ENCODE results near the gene SMAP1.
"Not testable (repeated sequence)": the region's sequence is repeated elsewhere in the genome, so short reads cannot be mapped to it uniquely, and the experiment has no call there.

Gene SMAP1

DNA sequence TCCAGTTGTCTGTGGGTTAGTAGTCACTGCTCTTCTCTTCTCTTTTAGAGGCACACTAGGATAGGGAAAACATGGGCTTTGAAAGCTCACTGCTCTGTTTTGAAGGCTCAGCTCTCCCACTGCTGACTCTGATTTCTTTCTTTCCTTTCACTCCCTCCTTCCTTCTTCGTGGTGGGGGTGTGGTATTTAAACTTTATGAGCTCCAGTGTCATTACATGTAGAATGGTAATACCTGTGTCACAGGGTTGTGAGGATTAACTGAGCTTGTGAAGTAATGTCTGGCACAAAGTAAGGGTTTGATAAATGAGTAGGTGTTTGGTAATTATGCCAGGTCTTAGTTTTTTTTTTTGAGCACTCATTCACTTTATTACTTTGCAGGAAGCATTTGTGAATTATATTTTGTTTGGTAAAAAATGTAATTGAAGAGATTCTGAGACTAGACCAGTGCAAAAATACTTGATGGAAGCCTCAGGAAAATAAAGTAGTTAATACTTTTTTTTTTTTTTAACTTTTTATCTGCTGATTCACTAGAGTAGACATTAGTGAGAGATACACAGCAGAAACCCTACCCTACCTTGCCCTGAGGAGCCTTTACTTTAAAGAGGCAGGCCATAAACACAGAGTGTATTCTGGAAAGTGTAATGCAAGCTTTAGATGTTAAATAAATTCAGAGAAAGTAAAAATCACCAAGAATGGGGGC, 17.3 kb downstream of the SMAP1 start:
- DNase-seq = no peak

DNA sequence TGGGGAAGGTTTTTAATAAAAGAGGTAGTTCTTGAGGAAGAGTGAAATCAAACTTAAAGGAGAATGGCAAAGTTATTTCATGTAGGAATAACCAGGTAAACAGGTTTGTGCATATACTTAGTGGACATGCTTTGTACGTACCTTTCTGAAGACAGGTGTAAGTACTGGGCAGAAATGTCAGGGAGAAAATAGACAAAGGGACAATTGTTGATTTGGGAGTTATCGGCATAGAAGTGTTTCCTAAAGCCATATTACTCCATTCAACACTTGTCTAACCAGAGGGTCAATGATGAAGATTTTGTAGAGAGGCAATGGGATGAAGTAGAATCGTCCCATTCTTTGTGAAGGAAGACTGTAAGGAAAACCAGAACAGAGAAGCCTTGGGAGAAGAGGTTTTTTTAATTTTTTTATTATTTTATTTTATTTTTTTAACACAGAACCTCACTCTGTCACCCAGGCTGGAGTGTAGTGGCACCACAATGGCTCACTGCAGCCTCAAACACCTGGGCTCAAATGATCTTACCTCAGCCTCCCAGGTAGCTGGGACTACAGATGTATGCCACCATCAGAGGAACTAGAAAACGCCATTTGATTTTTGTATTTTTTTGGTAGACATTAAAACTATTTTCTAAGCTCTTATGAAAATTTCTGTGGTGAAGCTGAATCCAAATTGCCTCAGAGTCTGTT, 18.0 kb downstream of the SMAP1 start:
- no peak for DNase-seq

DNA sequence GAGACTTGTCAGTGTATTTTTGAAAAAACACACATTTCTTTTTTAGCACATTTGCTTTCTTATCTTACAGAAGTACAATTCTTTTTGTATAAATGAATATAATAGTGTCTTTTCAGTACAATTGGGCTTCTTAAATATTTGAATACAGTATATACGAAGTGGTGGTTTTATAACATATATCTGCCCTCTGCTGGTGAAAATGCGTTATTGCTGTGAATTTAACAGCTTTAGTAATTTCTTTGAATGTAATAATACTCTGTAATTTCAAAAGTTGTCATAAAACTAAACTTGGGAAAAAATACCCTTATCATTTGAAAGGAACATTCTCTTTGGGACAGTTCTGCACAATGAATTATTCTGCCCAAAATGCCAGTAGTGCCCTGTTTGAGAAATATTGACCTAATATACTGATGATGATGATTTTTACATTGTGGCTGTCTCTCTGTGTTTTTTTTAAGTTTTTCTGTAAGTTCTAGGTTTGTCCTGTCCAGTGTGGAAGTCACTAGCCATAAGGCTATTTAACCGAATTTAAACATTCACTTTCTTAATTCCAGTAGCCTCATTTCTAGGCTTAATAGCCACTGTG, 19.0 kb downstream of the SMAP1 start:
- DNase-seq = no peak

DNA sequence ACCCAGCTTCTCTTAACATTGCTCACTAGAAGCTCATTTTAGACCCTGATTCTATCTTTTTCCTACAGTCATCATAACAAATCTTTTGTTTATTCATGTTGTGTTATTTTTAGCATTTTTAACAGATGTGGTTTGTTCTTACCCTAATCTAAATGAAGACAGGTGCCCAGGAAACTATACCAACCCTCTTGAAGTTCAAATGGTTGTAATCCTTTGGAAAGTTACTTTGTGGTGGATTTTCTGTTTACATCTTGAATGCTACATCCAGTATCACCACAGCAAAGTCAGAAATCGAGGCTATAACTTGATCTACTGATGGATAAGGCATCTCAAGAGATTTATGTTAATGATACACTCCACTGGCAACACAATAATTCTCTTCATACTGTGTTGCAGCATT, 26.2 kb downstream of the SMAP1 start:
- DNase-seq = no peak

DNA sequence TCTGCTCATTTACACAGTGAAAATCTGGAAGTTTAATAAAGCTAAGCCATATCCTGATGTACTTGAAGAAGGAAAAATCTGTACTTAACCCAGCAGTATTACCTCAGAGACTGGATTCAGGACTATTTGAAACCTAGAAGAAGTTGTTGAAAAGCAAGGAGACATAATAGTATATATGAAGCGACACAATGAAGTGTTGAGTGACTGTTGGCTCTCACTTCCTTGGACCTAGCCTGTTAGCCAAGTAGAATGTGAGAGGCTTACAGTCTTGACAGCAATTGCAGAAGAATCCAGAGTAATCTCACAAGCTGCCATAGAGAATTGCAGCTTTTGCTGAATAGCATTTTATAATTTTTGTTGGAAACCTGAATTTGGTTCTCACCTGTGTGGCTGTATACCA, 26.7 kb downstream of the SMAP1 start:
- no peak for DNase-seq

DNA sequence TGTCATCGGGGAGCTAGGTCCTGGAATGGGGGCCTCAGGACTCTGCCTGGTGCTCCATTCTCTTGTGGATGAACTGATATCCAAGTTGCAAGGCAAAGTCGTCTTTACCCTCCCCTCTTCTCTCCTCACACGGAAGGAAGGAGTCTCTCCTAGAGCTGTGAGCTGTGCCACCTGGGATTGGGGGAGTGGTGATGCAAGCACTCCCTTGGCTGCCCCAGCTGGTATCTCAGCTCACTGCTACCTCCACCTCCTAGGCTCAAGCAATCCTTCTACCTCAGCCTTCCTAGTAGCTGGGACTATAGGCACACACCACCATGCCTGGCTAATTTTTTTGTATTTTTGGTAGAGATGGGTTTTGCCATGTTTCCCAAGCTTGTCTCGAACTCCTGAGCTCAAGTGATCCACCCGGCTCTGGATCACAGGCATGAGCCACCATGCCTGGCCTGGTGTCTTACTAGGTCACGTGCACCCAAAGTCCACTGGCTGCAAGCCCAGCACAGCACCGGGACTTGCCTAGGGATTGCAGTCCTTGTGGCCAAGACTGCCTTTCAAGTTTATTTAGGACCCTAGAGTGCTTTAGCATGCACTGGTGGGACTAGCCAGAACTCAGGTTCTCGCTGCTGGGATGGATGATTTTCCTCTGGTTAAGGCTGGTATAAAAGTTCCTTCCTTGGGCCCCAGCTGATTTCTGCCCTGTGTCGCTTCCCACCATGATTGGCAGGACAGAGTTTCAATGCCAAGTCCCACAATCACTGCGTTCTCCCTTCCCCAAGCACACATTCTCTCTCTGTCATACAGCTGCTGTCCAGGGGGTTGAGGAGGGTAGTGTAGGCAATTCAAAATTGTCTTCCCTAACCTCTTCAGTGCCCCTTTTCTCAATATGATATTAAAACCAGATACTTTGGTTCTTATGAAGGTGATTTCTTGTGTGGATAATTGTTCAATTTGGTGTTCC, 33.5 kb downstream of the SMAP1 start:
- DNase-seq = no peak

DNA sequence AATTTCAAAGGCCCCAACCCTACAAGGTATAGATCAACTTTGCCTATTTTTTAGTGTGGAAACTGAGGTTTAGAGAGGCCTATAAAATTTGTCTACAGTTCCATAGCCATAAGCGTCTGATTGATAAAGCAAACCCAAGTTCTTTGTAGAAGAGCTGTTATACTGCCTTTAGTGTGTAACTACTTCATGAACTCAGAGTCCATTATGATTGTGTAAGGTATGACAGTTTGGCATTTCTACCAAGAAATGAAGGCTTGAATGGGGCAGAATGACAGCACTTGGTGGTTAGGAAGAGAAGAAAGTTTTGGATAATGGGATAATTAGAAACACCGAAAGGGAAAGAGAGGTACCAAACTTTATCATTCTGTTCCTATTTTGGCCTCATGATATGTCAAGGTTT, 38.1 kb downstream of the SMAP1 start:
- DNase-seq = no peak

DNA sequence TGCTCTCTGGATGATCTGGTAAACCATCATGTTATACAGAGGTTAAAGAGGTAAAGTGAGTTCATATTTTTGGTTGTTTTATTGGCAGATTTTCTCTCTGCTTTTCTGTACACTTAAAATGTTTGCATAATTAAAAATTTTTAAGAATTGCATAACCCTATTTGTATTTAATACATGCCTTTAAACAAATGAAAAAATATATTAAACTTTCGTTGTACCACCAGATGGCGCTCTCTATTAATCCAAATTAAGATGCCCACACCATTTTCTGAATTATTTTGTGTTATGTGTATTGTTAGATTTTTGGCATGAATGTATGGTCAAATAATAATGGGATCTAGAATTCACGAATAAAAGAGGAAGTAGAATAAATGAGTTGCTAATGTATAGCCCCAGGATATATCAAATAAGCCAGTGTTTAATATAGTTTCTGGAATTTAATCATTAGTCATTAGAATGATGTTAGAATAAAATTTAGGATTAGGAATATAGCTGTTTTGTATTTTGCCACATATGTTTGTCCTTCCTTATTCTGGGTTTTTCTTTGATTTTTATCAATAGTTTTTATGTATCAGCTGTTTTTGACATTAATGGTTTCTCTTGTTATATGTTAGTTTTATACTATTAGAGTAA, 38.9 kb downstream of the SMAP1 start:
- DNase-seq = no peak

DNA sequence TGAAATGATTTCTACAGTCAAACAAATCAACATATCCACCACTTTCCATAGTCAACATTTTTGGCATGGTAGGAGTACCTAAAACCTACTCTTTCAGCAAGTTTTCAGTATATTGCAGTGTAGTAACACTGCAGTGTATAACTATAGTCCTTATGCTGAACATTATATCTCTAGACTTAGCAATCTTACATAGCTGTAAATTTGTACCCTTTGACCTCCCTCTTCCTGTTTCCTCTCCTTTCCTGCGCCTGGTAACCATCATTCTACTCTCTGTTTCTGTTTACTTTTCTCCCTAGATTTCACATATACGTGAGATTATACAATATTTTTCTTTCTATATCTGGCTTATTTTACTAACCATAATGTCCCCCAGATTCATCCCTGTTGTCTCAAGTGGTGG, 40.2 kb downstream of the SMAP1 start:
- DNase-seq = no peak

DNA sequence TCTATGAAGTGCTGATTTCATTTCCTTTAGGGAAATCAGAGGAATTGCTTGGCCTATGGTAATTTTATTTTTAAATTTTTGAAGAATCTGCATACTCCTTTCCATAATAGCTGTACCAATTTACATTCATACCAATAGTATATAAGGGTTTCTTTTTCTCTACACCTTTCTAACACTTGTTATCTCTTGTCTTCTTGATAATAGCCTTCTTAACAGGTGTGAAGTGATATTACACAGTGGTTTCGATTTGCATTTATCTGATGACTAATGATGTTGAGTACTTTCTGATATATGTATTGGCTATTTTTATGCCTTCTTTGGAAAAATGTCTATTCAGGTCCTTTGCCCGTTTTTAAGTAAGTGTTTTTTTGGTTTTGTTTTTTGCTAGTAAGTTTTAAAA, 40.8 kb downstream of the SMAP1 start:
- no peak for DNase-seq

DNA sequence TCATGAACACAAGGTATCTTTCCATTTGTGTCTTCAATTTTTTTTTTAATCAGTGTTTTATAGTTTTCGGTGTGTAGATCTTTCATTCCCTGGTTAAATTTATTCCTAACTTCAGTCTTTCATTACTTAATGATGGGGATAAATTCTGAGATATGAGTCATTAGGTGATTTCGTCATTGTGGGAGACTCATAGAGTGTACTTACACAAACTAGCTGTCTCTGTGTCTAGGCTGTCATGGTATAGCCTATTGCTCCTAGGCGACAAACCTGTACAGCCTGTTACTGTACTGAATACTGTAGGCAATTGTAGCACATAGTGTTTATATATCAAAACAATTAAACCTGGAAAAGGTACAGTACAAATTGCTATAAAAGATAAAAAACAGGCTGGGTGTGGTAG, 42.1 kb downstream of the SMAP1 start:
- no peak for DNase-seq

DNA sequence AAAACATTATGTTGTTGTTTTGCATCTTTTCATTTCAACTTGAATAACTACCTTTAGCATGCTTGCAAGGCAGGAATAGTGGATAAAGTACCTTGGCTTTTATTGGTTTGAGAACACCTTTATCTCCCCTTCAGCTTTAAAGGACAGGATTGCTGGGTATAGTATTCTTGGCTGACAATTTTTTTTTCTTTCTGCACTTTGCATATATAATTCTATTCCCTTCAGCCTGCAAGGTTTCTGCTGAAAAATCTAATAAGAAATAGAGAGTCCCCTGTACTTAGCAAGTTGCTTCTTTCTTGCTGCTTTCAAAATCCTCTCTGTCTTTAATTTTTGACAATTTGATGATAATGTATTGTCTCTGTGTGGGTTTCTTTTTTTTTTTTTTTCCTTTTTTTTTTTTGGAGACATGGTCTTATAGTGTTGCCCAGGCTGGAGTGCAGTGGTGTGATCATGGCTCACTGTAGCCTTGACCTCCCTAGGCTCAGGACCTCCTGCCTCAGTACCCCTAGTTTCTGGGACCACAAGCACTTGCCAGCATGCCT, 47.1 kb downstream of the SMAP1 start:
- DNase-seq = no peak

DNA sequence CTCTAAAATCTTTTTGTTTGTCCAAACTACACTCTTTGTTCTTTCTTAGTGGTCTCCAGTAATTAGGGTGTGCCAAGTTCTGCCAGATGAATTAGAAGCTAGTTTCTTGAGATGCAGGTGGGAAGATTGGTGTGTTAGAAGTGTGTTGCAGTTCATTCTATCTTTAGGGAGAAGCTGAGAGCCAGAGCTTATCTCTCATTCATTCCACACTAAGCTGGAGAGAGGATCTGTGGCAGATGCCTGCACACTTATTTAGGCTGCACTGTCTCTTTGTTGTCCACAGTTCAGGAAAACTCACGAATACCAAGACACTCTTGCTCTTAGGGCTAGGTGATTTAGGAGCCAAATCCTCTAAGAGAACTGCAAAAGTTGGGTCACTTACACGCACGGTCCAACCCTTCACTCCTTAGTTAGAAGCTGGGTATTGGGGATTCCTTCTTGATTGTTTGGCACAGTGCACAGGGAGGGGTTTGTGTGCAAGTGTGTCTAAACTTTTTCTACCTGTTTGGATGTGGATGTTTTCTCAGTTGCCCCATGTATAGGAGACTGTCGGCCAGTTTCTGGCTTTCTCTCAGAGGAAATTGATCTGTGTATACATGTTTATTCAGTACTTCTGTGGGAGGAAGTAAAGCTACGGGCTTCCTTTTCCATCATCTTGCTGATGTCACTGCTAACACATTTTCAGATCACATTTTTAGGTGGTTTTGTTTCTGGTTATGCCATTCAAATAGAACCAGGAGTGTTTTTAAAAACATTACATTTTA, 49.5 kb downstream of the SMAP1 start:
- no peak for DNase-seq

DNA sequence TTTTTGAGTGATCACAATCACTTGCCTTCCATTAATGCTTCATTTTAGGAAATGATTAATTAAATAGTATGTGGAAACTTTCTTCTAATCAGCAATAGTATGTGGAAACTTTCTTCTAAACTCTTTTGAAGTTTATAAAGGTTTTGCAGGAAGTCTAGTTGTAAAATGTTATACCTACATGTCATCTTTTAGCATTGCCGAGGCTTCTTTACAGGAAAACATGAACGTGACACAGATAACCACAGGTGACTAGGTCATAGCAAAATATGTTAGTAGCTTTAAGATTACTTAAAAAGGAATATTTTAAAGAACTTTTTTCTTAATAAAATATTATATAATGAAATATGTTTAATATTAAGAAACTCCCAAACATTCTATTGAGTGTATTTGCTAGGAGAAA, 56.8 kb downstream of the SMAP1 start:
- DNase-seq = no peak

DNA sequence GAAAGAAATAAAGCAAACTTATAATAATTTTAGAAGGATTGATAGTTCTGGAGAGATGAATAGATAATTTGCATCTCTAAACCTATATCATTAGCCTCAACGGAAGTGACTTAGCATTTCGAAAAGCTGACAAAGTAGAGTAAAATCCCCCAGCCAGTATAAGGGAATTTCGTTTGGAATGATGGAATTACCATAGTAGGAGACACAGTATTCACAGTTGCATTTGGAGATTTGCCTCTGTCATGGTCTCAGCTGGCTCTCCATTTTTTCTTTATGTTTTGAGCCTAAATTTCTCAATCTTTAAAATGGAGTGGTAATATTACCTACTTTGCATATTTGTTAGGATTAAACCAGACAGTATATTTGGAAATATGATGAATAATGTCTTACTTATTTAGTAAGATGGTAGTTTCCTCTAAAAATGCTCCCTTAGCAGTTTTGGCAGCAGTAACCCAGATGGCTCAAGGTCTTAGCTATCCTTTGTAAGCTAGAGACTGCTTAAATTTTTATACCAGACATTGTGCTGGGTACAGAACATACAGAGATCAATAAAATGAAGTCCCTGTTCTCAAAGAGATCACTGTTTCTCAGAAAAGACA, 58.2 kb downstream of the SMAP1 start:
- no peak for DNase-seq

DNA sequence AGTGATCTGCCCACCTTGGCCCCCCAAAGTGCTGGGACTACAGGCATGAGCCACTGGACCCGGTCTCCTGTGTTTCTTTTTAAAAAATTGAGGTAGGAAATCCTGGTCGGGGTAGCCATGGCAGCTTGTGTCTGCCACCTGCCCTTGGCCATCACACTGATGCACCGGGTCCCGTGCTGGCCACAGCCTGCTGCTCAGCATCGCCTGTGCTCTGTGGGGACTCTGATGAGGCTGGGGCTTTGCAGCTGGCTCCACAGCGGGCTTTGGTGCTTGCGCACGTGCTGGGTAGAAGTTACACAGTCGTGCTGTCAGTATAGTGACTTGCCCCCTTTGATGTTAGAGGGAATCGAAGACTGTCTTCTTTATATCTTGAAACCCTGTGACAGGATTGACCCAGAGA, 66.7 kb downstream of the SMAP1 start:
- no peak for DNase-seq

DNA sequence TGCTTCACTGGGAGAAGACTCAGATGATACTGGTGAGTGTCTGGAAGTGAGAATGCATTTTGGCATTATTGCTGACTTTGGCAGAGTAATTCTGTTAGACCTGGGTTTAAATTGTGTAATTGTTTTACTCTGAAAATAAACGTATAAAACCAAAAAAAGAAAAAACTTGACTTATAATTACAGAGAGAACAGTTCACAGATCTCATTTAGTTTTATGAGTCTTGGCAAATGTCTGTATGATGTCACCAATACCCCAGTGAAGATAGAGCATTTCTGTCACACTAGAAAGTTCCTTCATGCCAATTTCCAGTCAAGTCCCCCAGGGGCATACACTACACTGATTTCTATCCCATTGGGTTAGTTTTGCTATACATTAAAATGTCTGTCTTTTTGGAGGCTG, 67.3 kb downstream of the SMAP1 start:
- no peak for DNase-seq

DNA sequence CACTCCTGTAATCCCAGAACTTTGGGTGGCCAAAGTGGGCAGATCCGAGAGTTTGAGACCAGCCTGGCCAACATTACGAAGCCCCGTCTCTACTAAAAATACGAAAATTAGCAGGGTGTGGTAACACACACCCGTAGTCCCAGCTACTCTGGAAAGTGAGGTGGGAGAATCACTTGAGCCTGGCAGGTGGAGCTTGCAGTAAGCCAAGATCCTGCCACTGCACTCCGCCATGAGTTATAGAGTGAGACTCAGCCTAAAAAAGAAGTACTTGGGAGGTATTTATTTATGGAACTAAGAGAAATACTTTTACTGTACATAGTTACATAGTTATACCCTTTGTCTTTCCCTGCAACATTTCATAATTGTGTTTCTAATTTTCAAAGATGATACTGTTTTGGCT, 67.8 kb downstream of the SMAP1 start:
- DNase-seq = no peak

DNA sequence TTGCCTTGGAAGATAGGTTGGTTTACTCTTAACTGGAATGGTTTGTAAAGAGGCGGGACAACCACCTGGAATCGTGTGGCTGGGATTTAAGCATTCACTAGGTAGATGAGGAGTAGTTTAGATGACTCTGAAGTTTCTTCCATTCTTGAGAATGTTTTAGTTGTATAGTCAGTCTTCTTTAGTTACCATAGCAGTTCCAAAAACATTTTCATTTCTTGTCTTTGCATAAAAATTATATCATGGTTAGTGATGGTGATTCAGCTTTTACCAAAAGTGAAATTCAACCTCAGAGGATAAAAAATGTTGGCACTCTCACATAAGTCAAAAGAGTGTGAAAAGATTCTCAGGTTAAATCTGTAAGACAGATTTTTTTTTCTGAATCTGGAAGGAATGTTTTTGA, 70.3 kb downstream of the SMAP1 start:
- no peak for DNase-seq

DNA sequence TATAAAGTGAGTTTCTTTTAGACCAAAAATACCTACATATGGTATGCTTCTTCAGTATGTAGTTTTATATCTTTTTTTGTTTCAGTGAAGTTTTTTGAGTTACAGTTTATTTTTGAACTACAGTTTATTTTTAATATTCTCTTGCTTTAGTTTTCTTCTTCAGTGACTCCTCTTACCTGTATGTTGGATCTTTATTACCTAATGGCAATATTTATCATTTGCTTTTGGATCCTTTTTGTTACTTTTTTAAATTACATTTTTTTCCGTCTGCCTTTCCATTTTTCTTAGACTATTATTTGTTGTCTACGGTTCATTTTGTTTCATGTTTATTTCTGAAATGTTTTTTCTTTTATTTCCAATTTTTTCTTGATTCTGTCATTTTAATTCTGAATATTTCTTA, 71.9 kb downstream of the SMAP1 start:
- DNase-seq = no peak

DNA sequence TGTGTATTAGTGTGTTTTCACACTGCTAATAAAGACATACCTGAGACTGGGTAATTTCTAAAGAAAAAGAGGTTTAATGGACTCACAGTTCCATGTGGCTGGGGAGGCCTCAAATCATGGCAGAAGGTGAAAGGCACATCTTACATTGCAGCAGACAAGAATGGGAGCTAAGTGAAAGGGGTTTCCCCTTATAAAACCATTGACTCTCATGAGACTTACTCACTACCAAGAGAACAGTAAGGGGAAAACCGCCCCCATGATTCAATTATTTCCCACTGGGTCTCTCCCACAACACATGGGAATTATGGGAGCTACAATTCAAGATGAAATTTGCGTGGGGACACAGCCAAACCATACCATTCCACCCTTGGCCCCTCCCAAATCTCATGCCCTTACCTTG, 73.1 kb downstream of the SMAP1 start:
- not testable (repeated sequence) for DNase-seq
